Effector CD8-positive, alpha-beta T cell (primary cell): ENCODE results near the gene SCO1.
"Not testable (repeated sequence)": the region's sequence is repeated elsewhere in the genome, so short reads cannot be mapped to it uniquely, and the experiment has no call there.

Experiments
- DNase-seq: peaks from one replicate; lab custom pipeline; 2025; lab: John Stamatoyannopoulos, UW
- total RNA-seq, 4 experiments: gene quantifications; one replicate each; lab custom pipeline; 2026; lab: John Stamatoyannopoulos, UW

SCO1 gene
- 42.8 to 58.7 (median 50.7) reads per million in 4 experiments for total RNA-seq

- peak; percentile 80 for DNase-seq
Observed at GRCh38 chr17:10697092-10698081, at the start of gene SCO1, which contains the start of gene ADPRM. Gene SCO1 (minus strand): TSS chr17:10697533. CDS start chr17:10697507, 26 bp downstream. Gene ADPRM (plus strand): TSS chr17:10697594. CDS start chr17:10704927, 7,333 bp downstream.

- no peak for DNase-seq
Observed at GRCh38 chr17:10745231-10745630, 47.9 kb upstream of the SCO1 start.

DNA sequence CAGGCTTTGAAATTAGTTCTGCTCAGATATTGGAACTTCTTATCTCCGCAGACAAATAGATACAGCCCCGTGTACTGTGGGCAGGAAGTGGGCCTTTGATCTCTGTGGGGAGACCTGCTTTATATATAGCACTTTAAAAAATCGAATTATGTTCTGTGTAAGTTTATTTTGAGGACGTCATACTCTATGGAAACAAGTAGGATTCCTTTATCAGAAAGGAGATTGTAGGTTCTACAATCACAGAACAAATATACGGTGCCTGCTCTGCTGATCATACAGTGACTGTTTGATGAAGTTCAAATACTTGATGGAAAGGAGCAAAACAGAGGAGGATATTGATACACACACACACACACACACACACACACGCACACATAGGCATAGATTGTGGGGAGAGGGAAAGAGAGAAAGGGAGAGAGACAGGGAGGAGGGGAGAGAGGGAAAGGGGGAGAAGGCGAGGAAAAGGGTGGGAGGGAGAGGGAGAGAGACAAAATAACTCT, 47.2 kb upstream of the SCO1 start:
- DNase-seq, result peak; percentile 9

- DNase-seq, result no peak
Observed at GRCh38 chr17:10743316-10744009, 46.1 kb upstream of the SCO1 start.

DNA sequence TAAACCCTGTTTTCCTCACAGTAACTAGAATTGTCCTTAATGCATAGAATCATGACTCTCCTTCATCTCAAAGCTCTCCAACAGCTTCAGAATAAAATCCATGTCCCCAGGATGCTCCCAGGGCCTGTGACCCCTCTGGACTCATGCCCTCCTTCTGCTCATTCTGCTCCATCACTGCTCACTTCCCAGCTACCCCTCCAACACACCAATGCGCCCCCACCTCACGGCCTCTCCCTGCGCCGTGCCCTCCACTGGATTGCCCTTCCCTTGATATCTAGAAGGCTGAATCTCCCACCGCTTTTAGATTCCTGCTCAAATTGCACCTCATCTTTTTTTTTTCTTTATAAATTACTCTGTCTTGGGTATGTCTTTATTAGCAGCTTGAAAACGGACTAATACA, 45.1 kb upstream of the SCO1 start:
- no peak for DNase-seq

- DNase-seq, result no peak
Observed at GRCh38 chr17:10741416-10742135, 44.2 kb upstream of the SCO1 start.

- DNase-seq, result no peak
Observed at GRCh38 chr17:10739386-10739785, 42.1 kb upstream of the SCO1 start.

DNA sequence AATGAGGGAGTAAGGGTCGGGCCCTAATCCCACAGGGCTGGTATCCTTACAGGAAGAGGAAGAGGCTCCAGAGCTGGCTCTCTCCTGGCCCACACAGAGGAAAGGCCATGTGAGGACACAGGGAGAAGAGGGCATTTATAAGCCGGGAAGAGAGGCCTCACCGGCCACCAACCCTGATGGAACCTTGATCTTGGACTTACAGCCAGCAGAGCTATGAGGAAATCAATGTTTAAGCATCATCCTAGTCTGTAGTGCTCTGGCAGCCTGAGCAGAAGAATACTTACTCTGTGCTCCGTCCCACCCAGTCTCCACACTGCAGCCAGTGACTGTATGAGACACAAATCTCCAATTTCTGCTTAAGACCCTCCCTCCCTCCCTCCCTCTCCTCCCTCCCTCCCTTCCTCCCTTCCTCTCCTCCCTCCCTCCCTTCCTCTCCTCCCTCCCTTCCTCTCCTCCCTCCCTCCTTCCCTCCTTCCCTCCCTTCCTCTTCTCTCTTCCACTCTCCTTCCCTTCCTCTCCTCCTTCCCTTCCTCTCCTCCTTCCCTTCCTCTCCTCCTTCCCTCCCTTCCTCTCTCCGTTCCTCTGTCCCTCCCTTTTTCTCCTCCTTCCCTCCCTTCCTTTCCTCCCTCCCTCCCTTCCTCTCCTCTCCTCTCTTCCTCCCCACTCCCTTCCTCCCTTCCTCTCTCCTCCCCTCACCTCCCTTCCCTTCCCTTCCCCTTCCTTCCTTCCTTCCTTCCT, 41.4 kb upstream of the SCO1 start:
- DNase-seq, result no peak

- DNase-seq, result no peak
Observed at GRCh38 chr17:10737736-10738135, 40.4 kb upstream of the SCO1 start.

- peak; percentile 15 for DNase-seq
Observed at GRCh38 chr17:10737168-10737622, 39.9 kb upstream of the SCO1 start.

GRCh38 chr17:10735821-10736220, 38.5 kb upstream of the SCO1 start:
- DNase-seq, result no peak

GRCh38 chr17:10735251-10735650, 37.9 kb upstream of the SCO1 start:
- no peak for DNase-seq

DNA sequence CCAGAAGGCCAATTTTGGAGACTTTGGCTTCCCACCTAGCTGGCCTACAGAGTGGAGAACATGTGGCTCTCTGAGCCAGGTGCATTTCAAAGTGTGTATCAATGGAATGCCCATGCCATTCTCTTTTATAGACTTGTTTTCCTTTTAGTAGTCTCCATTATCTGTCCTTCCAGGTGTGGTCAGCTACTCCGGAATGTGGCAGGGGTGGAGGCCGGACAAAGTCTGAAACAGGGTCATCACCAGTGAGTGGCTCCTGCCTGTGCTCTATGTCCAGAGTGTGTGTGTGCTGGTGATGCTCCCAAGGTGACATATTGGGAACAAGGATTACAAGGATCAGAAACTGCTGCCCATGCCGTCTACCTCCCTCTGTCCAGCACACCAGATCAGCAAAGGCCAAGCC, 36.3 kb upstream of the SCO1 start:
- no peak for DNase-seq

DNA sequence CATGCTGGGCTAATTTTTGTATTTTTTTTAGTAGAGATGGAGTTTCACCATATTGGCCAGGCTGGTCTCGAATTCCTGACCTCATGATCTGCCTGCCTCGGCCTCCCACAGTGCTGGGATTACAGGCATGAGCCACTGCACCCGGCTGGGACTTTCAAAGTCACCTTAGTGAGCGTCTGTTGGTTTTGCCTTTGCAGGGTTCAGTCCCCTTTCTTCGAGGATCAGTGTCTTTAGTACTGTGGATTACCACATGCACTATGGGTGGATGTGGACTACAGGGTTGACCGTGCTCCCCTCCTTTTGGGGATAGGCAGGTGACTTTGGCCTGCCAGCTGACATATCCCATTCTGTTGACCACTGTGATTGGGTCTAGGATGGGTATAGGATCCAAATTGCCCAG, 34.8 kb upstream of the SCO1 start:
- not testable (repeated sequence) for DNase-seq

DNA sequence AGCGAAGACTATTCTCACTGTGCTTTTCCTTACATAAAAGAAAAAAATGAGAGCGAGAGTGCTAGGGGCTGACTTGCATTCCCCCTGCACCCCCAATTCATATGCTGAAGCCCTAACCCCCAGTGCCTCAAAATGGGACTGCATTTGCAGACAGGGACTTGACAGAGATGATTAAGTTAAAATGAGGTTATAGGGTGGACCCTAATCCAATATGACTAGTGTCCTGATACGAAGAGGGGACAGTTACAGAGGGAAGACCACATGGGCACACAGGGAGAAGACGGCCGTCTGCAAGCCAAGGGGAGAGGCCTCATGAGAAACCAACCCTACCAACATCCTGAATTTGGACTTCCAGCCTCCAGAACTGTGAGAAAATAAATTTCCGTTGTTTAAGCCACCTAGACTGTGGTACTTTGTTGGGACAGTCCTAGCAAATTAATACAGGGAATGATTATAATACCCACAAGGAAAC, 34.1 kb upstream of the SCO1 start:
- no peak for DNase-seq

DNA sequence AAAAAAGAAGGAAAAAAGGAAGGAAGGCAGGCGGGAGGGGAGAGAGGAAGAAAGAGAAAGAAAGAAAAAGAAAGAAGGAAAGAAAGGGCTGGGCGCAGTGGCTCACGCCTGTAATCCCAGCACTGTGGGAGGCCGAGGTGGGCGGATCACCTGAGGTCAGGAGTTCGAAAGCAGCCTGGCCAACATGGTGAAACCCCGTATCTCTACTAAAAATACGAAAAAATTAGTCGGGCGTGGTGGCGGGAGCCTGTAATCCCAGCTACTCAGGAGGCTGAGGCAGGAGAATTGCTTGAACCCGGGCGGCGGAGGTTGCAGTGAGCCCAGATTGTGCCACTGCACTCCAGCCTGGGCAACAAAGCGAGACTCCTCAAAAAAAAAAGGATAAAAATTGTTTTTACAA, 32.9 kb upstream of the SCO1 start:
- DNase-seq, result not testable (repeated sequence)

GRCh38 chr17:10729334-10730193, 32.2 kb upstream of the SCO1 start, which contains the start of gene TMEM220:
Gene TMEM220 (minus strand): TSS chr17:10730023. CDS start chr17:10729851, 172 bp downstream.
- peak; percentile 13 for DNase-seq

- no peak for DNase-seq
Observed at GRCh38 chr17:10728331-10728892, 31.1 kb upstream of the SCO1 start.

GRCh38 chr17:10727192-10727591, 29.9 kb upstream of the SCO1 start:
- no peak for DNase-seq
